NB4 (cell line): ENCODE measurements around the gene LETMD1.

Experiments used
- CTCF ChIP-seq: IDR thresholded peaks from one replicate; pipeline ENCODE4 v1.5.1; 2012; ENCODE audit warnings: low read depth, low read length
- POLR2A ChIP-seq: IDR thresholded peaks from 2 replicates; pipeline ENCODE4 v1.6.1; 2011; ENCODE audit warnings: mild to moderate bottlenecking; ENCODE audit not compliant: insufficient read length; ENCODE audit errors: extremely low read depth

- TF ChIP-seq CTCF (no peak), POLR2A (no peak)
These were observed 55.9 kb downstream of the LETMD1 start for GRCh38 chr12:51103977-51104376.
